GM12873 (cell line): ENCODE results near the gene CEL.

Source experiments
- TF ChIP-seq, protein P1 (sequence below): IDR thresholded peaks from 2 replicates; pipeline ENCODE4 v1.5.1; 2012; ENCODE audit warnings: low read depth, mild to moderate bottlenecking, moderate library complexity, low read length, control low read depth; ENCODE audit not compliant: insufficient read depth; ENCODE audit errors: missing control alignments

CEL gene

GRCh38 chr9:133098104-133098754, 36.4 kb downstream of the CEL start:
- TF ChIP-seq, protein P1, sequence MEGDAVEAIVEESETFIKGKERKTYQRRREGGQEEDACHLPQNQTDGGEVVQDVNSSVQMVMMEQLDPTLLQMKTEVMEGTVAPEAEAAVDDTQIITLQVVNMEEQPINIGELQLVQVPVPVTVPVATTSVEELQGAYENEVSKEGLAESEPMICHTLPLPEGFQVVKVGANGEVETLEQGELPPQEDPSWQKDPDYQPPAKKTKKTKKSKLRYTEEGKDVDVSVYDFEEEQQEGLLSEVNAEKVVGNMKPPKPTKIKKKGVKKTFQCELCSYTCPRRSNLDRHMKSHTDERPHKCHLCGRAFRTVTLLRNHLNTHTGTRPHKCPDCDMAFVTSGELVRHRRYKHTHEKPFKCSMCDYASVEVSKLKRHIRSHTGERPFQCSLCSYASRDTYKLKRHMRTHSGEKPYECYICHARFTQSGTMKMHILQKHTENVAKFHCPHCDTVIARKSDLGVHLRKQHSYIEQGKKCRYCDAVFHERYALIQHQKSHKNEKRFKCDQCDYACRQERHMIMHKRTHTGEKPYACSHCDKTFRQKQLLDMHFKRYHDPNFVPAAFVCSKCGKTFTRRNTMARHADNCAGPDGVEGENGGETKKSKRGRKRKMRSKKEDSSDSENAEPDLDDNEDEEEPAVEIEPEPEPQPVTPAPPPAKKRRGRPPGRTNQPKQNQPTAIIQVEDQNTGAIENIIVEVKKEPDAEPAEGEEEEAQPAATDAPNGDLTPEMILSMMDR, result no peak

GRCh38 chr9:133098871-133099270, 37.1 kb downstream of the CEL start:
- TF ChIP-seq, protein P1, result no peak

DNA sequence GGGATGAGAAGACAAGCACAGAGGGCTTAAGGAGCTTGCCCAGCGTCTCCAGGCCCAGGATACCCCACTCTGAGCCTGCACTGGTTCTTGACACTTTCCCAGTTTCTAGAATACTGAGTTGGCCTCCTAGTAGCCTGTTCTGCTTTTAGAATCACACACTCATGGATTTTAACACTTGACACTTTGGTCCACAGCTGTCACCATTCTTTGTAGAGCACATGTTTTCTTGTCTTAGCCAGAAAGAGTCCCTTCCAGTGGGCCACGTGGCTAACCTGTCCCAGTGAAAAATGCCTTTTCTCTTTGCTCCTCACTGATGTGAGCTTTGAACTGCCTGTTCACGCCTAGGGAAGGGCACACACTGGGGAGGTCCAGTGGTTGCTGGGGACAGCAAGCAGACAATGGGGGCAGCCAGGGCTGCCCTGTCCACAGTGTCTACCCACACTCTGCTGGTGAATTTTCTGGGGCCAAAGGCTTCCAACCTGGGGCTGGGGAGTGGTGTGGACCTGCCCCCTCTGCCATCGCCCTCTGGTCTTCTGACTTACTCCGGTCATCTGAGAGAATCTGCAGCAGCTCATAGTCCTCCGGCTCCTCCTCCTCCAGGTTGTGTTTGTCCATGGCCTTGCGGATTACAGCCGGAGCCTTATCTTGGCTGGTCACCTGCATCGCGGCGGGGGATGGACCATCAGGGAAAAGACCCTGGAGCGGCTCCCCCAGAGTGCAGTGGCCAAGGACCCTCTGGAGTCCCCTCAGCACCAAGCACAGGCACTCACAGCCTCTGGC, 38.1 kb downstream of the CEL start:
- TF ChIP-seq, protein P1, result no peak

GRCh38 chr9:133100506-133101355, 39.0 kb downstream of the CEL start:
- TF ChIP-seq, protein P1, result no peak

DNA sequence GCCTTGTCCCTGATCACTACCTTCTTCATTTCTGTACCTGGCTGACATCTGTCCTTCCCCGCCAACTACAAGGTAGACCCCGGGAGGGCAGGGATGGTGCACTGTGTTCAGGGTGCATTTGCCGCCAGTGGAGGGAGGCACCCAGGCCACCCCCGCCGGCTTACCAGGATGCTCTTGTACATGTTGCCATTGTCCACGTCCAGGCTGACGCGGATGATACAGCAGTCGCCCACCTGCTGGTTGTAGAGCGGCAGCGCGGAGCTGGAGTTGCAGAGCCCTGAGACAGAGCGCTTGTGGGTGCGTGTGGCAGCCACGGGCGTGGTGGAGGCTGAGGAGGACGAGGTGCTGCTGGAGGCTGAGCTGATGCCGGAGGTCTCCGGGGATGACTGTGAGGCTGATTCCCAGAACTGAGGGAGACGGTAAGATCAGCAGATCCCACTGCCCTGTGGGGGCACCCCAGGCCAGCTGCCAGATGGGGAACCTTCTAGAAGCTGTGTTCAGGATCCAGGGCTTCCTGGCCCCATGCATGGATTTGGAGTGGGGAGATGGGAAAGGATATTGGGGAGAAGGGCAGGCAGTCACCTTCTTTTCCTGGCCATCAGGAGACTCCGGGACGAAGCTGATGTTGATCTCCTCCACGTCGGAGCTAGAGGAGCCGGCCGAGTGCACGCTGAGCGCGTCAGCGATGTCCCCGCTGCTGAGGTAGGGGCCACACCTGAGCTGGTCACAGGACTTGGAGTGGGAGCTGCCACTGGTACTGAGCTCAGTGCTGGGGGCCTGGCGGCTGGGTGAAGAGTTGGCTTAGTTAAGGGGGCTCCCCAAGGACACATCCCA, 39.8 kb downstream of the CEL start:
- TF ChIP-seq, protein P1, result no peak

GRCh38 chr9:133102190-133103021, 40.6 kb downstream of the CEL start:
- TF ChIP-seq, protein P1, result no peak
